A549 (cell line): ENCODE measurements around the gene BIN1. TPM values are rescaled to one million over a fixed set of nuclear protein-coding genes. Genes with fewer than 3 reads are reported as not detected.

Experiments used
- ATAC-seq, 2 experiments: fragments of 200-7000 bp in 1 of 2; fragments of >200 bp in 1 of 2; cut with Nextera tagmentation in 1 of 2; cut with Tn5 transposase in 1 of 2; 3 replicates each; pipeline versions ENCODE4 v1.8.0 to v1.9.1; 2018 to 2020; ENCODE audit warnings: mild to moderate bottlenecking in 1 of 2, moderate library complexity in 1 of 2
- CTCF ChIA-PET: fragments of 300-600 bp; sonication (Branson Sonifier 250); formaldehyde crosslinking; extraction: SDS; loops from one replicate; lab custom pipeline; 2021; ENCODE audit warnings: antibody characterized with exemption, inconsistent platforms; lab: Yijun Ruan, JAX
- POLR2A ChIA-PET: fragments of 350-600 bp; formaldehyde crosslinking; extraction: SDS; loops from one replicate; lab custom pipeline; 2021; ENCODE audit warnings: antibody characterized with exemption, inconsistent platforms; lab: Yijun Ruan, JAX
- DNase-seq, 2 experiments: peaks; one replicate each; pipeline versions ENCODE4 v3.0.0 to v3.0.0-alpha.2; 2011 to 2016; ENCODE audit warnings: low read depth in 1 of 2, low spot score in 1 of 2
- FAIRE-seq: peaks from 2 replicates; lab custom pipeline; 2011; peaks lifted over from hg19 to GRCh38; lab: Jason Lieb, UNC
- H3K27ac ChIP-seq, 2 experiments: fragments of >200 bp; sonication (Bioruptor Twin); formaldehyde crosslinking; 3 replicates each; pipeline ENCODE4 v1.5.1; 2016 to 2017
- H3K4me1 ChIP-seq: fragments of >200 bp; sonication (Bioruptor Twin); formaldehyde crosslinking; 3 replicates; pipeline ENCODE4 v1.6.1; 2016
- H3K4me2 ChIP-seq: fragments of >200 bp; sonication (Bioruptor Twin); formaldehyde crosslinking; 3 replicates; pipeline ENCODE4 v1.6.1; 2016
- H3K4me3 ChIP-seq: fragments of >200 bp; sonication (Bioruptor Twin); formaldehyde crosslinking; 3 replicates; pipeline ENCODE4 v1.5.1; 2016
- H3K9me3 ChIP-seq: fragments of >200 bp; sonication (Bioruptor Twin); formaldehyde crosslinking; 3 replicates; pipeline ENCODE4 v1.6.1; 2016
- BHLHE40 ChIP-seq: IDR thresholded peaks from 2 replicates; pipeline ENCODE4 v1.6.1; 2012; ENCODE audit warnings: low read depth, low read length, inconsistent platforms
- CHD2 ChIP-seq: fragments of 150-350 bp; IDR thresholded peaks from 2 replicates; pipeline ENCODE4 v1.6.1; 2014; ENCODE audit warnings: low read length; ENCODE audit not compliant: partially characterized antibody
- EHF ChIP-seq: fragments of 250-450 bp; sonication (Bioruptor Pico); IDR thresholded peaks from 2 replicates; pipeline ENCODE4 v1.5.0; 2020; ENCODE audit warnings: mild to moderate bottlenecking
- ESRRA ChIP-seq: fragments of 150-350 bp; IDR thresholded peaks from 2 replicates; pipeline ENCODE4 v1.6.1; 2014; ENCODE audit warnings: mild to moderate bottlenecking, low read length, borderline replicate concordance
- FOSB ChIP-seq: fragments of 250-450 bp; sonication (Bioruptor Pico); IDR thresholded peaks from 2 replicates; pipeline ENCODE4 v1.5.0; 2020; ENCODE audit warnings: mild to moderate bottlenecking, moderate library complexity
- FOSL2 ChIP-seq, 2 experiments: fragments of 450-650 bp in 1 of 2; fragments of >200 bp in 1 of 2; sonication (Bioruptor Twin) in 1 of 2; formaldehyde crosslinking; IDR thresholded peaks; 2 replicates each; pipeline versions ENCODE4 v1.5.0 to v1.6.1; 2016 to 2020; ENCODE audit warnings: mild to moderate bottlenecking in 1 of 2, moderate library complexity in 1 of 2
- FOXS1 ChIP-seq: fragments of 250-450 bp; sonication (Bioruptor Pico); IDR thresholded peaks from 2 replicates; pipeline ENCODE4 v1.5.0; 2020; ENCODE audit warnings: mild to moderate bottlenecking, moderate library complexity
- HOXB13 ChIP-seq: fragments of 250-450 bp; sonication (Bioruptor Pico); IDR thresholded peaks from 2 replicates; pipeline ENCODE4 v1.5.0; 2020; ENCODE audit warnings: low read depth, mild to moderate bottlenecking, moderate library complexity
- HOXB5 ChIP-seq: fragments of 250-450 bp; sonication (Bioruptor Pico); IDR thresholded peaks from 2 replicates; pipeline ENCODE4 v1.5.0; 2020; ENCODE audit warnings: mild to moderate bottlenecking, moderate library complexity
- MYC ChIP-seq: IDR thresholded peaks from 2 replicates; pipeline ENCODE4 v1.6.1; 2012; ENCODE audit warnings: mild to moderate bottlenecking, inconsistent platforms, low read length, improper control_type of control experiment, borderline replicate concordance
- NFE2L2 ChIP-seq: fragments of 150-350 bp; conservative IDR thresholded peaks from 2 replicates; pipeline ENCODE4 v1.6.1; 2014; ENCODE audit warnings: low read length
- NR3C1 ChIP-seq: fragments of >200 bp; sonication (Bioruptor Twin); formaldehyde crosslinking; IDR thresholded peaks from 3 replicates; pipeline ENCODE4 v1.6.1; 2017
- POLR2A ChIP-seq: IDR thresholded peaks from 2 replicates; pipeline ENCODE4 v1.6.1; 2012; ENCODE audit warnings: mild to moderate bottlenecking, low read length
- POLR2AphosphoS2 ChIP-seq: conservative IDR thresholded peaks from 2 replicates; pipeline ENCODE4 v1.6.1; 2012; ENCODE audit warnings: low read length, improper control_type of control experiment, inconsistent platforms
- SREBF2 ChIP-seq: fragments of 450-650 bp; IDR thresholded peaks from 2 replicates; pipeline ENCODE4 v1.6.1; 2014; ENCODE audit warnings: mild to moderate bottlenecking, moderate library complexity
- ZFP36 ChIP-seq: fragments of 450-650 bp; IDR thresholded peaks from 2 replicates; pipeline ENCODE4 v1.6.1; 2014; ENCODE audit warnings: borderline replicate concordance; ENCODE audit not compliant: partially characterized antibody
- WGBS: methylation state at CpG from one replicate; pipeline ENCODE4 v1.1.6; 2017; ENCODE audit errors: missing lambda C conversion rate; 5-methylcytosine and 5-hydroxymethylcytosine counted together
- polyA plus RNA-seq, 4 experiments: library from polyadenylated mRNA; depleted of rRNA in 3 of 4; stranded (reverse); fragments of >200 nt; fragmentation: RNase III in 1 of 4; extraction: RNeasy Plus Mini Kit Qiagen cat#74134 plus additional on column Dnase treatment in 1 of 4; gene quantifications; 2 replicates in 3 of 4; 3 replicates in 1 of 4; pipeline ENCODE4 v1.2.3, GENCODE V29; 2011 to 2017
- TF ChIP-seq, protein P1 (sequence below): fragments of >200 bp; sonication (Bioruptor Twin); formaldehyde crosslinking; IDR thresholded peaks from 3 replicates; pipeline ENCODE4 v1.5.1; 2016
- TF ChIP-seq, protein P2 (sequence below): IDR thresholded peaks from 2 replicates; pipeline ENCODE4 v1.6.1; 2012; ENCODE audit warnings: low read depth, borderline replicate concordance
- TF ChIP-seq, protein P3 (sequence below): fragments of 250-450 bp; sonication (Bioruptor Pico); IDR thresholded peaks from 2 replicates; pipeline ENCODE4 v1.5.0; 2021; ENCODE audit warnings: mild to moderate bottlenecking, moderate library complexity, borderline replicate concordance
- TF ChIP-seq, protein P4 (sequence below): fragments of 200-600 bp; sonication (generic); IDR thresholded peaks from 2 replicates; pipeline ENCODE4 v1.6.1; 2016; ENCODE audit warnings: antibody characterized with exemption, mild to moderate bottlenecking, moderate library complexity

The BIN1 gene
- polyA plus RNA-seq, 2 of the 4 experiments (the other 2 are of a cell fraction) = 15.5 to 34.1 TPM

DNA sequence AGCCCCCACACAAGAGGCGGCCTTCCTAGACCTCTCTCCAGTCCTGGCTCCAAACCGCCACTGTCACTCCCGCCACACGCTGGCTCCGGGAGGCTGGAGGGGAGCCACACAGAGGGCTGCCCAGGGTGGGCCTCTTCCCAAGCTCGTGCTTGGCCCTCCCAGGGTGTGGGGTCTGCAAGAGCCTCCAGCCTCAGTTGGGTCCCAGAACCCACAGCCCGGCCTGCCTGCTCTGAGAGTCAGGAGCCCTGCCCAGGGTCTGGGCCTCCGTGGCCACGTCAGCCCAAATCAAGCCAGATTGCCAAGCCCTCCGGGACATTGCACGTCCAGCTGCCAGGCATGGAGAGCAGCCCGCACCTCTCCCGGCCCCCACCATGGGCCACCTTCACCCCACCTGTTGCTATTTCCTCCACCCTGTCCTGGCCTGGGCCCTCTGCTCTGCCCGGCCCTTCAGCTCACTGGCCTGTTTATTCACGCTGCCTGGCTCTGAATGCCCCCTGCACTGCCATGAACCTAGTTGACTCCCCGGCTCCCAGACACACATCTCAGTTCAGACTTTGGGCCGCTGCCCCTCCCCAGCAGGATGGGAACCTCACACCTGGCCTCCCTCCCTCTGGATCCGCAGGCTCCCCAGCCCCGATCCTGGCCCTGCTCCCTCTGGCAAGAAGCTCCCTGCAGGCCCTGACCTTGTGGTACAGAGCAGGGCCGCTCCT, 61.0 kb downstream of the BIN1 start (continued):
- no peak for TF ChIP-seq MYC
- TF ChIP-seq, protein P1, sequence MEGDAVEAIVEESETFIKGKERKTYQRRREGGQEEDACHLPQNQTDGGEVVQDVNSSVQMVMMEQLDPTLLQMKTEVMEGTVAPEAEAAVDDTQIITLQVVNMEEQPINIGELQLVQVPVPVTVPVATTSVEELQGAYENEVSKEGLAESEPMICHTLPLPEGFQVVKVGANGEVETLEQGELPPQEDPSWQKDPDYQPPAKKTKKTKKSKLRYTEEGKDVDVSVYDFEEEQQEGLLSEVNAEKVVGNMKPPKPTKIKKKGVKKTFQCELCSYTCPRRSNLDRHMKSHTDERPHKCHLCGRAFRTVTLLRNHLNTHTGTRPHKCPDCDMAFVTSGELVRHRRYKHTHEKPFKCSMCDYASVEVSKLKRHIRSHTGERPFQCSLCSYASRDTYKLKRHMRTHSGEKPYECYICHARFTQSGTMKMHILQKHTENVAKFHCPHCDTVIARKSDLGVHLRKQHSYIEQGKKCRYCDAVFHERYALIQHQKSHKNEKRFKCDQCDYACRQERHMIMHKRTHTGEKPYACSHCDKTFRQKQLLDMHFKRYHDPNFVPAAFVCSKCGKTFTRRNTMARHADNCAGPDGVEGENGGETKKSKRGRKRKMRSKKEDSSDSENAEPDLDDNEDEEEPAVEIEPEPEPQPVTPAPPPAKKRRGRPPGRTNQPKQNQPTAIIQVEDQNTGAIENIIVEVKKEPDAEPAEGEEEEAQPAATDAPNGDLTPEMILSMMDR = no peak

DNA sequence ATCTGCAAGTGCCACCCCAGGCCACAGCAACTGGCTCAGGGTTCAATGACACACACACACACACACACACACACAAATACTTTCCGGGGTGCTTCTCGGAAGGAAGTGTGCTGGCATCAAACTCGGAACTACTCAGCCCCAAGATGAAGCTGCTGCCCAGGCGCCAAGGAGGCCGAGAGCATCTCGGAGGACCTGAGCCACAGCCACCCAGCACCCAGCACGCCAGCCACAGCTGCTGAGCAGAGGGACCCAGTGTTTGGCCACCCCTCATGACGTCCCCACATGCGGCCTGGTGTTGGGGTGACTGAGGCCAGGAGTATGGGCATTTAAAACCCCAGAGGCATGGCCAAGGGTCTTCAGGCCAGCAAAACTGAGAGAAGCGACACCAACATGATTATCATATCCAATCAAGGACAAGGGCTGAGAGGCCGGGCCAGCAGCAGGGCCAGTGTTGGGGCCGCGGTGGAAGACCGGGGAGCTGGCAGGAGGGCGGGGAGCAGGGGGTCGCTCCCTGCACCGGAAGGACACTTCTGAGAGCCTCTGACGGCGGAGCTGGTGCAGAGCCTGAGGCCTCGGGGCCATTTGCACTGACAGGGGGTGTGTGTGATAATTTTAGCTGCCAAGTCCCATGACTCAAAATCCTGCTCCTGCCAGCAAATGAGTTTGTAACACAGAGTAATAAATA, 61.8 kb downstream of the BIN1 start:
- no peak for ATAC-seq

More for the DNA sequence above, 61.8 kb downstream of the BIN1 start:
- DNase-seq (no peak), FAIRE-seq (no peak)
- no peak overlapping the region for H3K27ac ChIP-seq
- ChIA-PET CTCF (interaction anchor here (1.9 kb wide), 1 partner anchor 9 kb away, joined by 6 read pairs; no protein-coding TSS in a partner anchor), POLR2A (interaction anchor here (0.7 kb wide), 1 partner anchor 656 kb away, joined by 3 read pairs; the partner anchor contains the start of gene SFT2D3)
- H3K9me3 ChIP-seq = no peaks in the 10 kb centered on the region
- no peak for TF ChIP-seq FOXS1 (CRISPR knock-in tag)
- no peak for TF ChIP-seq ESRRA
- TF ChIP-seq ZFP36 = no peak
- TF ChIP-seq EHF = no peak
- TF ChIP-seq BHLHE40 = no peak
- no peak for TF ChIP-seq FOSB (CRISPR knock-in tag)
- TF ChIP-seq, protein P2, sequence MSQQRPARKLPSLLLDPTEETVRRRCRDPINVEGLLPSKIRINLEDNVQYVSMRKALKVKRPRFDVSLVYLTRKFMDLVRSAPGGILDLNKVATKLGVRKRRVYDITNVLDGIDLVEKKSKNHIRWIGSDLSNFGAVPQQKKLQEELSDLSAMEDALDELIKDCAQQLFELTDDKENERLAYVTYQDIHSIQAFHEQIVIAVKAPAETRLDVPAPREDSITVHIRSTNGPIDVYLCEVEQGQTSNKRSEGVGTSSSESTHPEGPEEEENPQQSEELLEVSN = no peak
- TF ChIP-seq NR3C1 = no peak
- TF ChIP-seq FOSL2 (IDR thresholded peaks at IDR 0.05) = no peak
- TF ChIP-seq FOSL2 (CRISPR knock-in tag; IDR thresholded peaks at IDR 0.05) = no peak
- no peak for TF ChIP-seq NFE2L2
- TF ChIP-seq, protein P3, sequence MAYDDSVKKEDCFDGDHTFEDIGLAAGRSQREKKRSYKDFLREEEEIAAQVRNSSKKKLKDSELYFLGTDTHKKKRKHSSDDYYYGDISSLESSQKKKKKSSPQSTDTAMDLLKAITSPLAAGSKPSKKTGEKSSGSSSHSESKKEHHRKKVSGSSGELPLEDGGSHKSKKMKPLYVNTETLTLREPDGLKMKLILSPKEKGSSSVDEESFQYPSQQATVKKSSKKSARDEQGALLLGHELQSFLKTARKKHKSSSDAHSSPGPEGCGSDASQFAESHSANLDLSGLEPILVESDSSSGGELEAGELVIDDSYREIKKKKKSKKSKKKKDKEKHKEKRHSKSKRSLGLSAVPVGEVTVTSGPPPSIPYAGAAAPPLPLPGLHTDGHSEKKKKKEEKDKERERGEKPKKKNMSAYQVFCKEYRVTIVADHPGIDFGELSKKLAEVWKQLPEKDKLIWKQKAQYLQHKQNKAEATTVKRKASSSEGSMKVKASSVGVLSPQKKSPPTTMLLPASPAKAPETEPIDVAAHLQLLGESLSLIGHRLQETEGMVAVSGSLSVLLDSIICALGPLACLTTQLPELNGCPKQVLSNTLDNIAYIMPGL (CRISPR knock-in tag) = no peak
- no peak for TF ChIP-seq POLR2AphosphoS2
- TF ChIP-seq HOXB13 (CRISPR knock-in tag) = no peak
- TF ChIP-seq, protein P4, sequence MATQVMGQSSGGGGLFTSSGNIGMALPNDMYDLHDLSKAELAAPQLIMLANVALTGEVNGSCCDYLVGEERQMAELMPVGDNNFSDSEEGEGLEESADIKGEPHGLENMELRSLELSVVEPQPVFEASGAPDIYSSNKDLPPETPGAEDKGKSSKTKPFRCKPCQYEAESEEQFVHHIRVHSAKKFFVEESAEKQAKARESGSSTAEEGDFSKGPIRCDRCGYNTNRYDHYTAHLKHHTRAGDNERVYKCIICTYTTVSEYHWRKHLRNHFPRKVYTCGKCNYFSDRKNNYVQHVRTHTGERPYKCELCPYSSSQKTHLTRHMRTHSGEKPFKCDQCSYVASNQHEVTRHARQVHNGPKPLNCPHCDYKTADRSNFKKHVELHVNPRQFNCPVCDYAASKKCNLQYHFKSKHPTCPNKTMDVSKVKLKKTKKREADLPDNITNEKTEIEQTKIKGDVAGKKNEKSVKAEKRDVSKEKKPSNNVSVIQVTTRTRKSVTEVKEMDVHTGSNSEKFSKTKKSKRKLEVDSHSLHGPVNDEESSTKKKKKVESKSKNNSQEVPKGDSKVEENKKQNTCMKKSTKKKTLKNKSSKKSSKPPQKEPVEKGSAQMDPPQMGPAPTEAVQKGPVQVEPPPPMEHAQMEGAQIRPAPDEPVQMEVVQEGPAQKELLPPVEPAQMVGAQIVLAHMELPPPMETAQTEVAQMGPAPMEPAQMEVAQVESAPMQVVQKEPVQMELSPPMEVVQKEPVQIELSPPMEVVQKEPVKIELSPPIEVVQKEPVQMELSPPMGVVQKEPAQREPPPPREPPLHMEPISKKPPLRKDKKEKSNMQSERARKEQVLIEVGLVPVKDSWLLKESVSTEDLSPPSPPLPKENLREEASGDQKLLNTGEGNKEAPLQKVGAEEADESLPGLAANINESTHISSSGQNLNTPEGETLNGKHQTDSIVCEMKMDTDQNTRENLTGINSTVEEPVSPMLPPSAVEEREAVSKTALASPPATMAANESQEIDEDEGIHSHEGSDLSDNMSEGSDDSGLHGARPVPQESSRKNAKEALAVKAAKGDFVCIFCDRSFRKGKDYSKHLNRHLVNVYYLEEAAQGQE = no peak
- no peak for TF ChIP-seq SREBF2
- no peak for TF ChIP-seq POLR2A
- no peak for TF ChIP-seq HOXB5 (CRISPR knock-in tag)
- TF ChIP-seq CHD2 = no peak
- H3K4me3 ChIP-seq = no peak overlapping the region
- no peaks in the 10 kb centered on the region for H3K4me1 ChIP-seq
- no peak overlapping the region for H3K4me2 ChIP-seq
- WGBS = 91% methylated on average over 13 of the region's 20 CpGs
